Measurements from ENCODE around the gene OCA2.

DNA sequence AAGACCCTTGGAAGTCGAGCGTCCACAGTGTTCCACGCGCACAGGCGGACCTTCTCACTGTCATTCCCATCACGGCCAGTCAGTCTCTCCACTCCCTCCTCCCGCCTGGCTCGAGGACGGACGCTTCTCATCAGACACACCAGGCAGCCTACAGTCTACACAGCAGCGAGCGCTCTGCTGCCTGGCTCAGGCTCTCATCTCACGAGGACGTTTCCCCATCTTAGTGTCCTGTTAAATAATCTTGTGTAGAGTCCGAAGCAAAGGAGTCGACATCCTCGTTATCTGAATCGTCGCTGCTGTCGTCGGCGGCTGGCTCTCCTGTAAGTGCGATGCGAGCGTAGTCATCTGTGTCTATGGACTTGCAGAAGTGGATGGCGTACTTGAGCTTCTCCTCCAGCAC, 12.4 kb upstream of the OCA2 start:
- TF ChIP-seq ZNF501 (CRISPR knock-in tag; IDR thresholded peaks at IDR 0.05) (no peak), ZNF33B (CRISPR knock-in tag; IDR thresholded peaks at IDR 0.05) (no peak), POLR2AphosphoS5 (IDR thresholded peaks at IDR 0.05; ENCODE audit: low read depth, low read length) (no peak)

All from HepG2 (cell line).